ENCODE measurements around the gene KIF6. TPM values are rescaled to one million over a fixed set of nuclear protein-coding genes. Genes with fewer than 3 reads are reported as not detected.

Gene KIF6
- total and polyA plus RNA-seq, 2 of the 8 experiments (the other 6 are each of a cell fraction or from before 2014, with no cell fraction given) = 0.53 to 0.65 TPM

DNA sequence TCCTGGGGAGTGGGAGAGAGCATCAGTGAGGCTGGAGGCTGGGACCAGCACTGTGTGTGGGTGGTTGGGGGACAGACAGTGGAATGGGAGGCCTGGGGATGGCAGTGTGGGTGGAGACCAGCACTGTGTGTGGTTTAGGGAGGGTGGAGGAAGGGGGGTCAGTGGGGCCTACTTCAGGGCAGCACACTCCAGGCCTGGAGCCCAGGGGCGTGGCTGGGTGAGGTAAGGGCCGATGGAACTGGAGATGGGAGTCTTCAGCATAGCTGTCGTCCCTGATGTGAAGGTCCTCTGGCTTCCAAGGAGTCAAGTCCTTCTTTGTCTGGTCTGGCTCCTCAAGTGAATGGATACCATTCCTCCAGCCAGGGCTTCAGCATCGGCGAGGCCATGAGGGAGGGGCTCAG, 429.6 kb downstream of the KIF6 start:
- Histone ChIP-seq H2BK120ac (replicated peaks; ENCODE audit: low read depth, low read length) (no peak overlapping the region), H3K9ac (replicated peaks in 1 of 4; ENCODE audit: extremely low read depth in 1 of 4, low read depth in 3 of 4, low read length in 3 of 4) (no peak overlapping the region), H3K4me3 (ENCODE audit: extremely low read depth in 1 of 4, insufficient read depth in 2 of 4, low read depth in 3 of 4, low read length in 4 of 4) (no peak overlapping the region), H3K79me2 (ENCODE audit: control insufficient read depth in 1 of 2, insufficient read depth in 2 of 2, low read length in 2 of 2) (no peaks in the 10 kb centered on the region), H3K4ac (replicated peaks; ENCODE audit: insufficient read length, low read depth, low read length) (no peak overlapping the region), H3K14ac (ENCODE audit: insufficient read length) (no peak overlapping the region), H3K56ac (replicated peaks; ENCODE audit: insufficient read length, low read depth, low read length) (no peak overlapping the region), H3K4me2 (ENCODE audit: insufficient read depth in 1 of 2, low read depth in 2 of 2, low read length in 2 of 2) (no peak overlapping the region), H2BK20ac (ENCODE audit: low read length) (0 out of 2 replicates have a peak overlapping the region, but pooled peaks have one; percentile 86), H2BK12ac (ENCODE audit: low read depth, low read length) (peak overlapping the region; percentile 75; the same call in 1 of the 2 replicates), H4K8ac (ENCODE audit: extremely low read depth, insufficient read depth, low read length) (no peak overlapping the region), H3K79me1 (ENCODE audit: low read depth, low read length) (no peaks in the 10 kb centered on the region), H3K18ac (ENCODE audit: extremely low read depth, low read length) (no peak overlapping the region), H4K91ac (replicated peaks; ENCODE audit: insufficient read length, low read length) (no peak overlapping the region), H3K23ac (ENCODE audit: insufficient read length) (no peak overlapping the region), H3K27ac (ENCODE audit: low read depth, low read length) (no peak overlapping the region), H3K9me3 (ENCODE audit: insufficient read depth in 2 of 2, low read depth in 1 of 2, low read length in 1 of 2) (no peaks in the 10 kb centered on the region), H2BK15ac (ENCODE audit: low read length) (0 out of 2 replicates have a peak overlapping the region, but pooled peaks have one; percentile 72), H4K5ac (ENCODE audit: insufficient read length, low read depth, low read length) (no peak overlapping the region), H2BK5ac (ENCODE audit: low read depth, low read length) (no peak overlapping the region), H2AFZ (ENCODE audit: low read length) (no peak overlapping the region), H2AK5ac (ENCODE audit: low read depth, low read length) (no peak overlapping the region), H3K4me1 (replicated peaks in 1 of 4; ENCODE audit: control insufficient read depth in 3 of 4, insufficient read depth in 4 of 4, low read length in 3 of 4) (peaks cover 0 to 15% (median 11%) of the 10 kb centered on the region in 4 experiments), H3K27me3 (replicated peaks in 1 of 4; ENCODE audit: control insufficient read depth in 3 of 4, extremely low read depth in 1 of 4, insufficient read depth in 3 of 4, low read length in 3 of 4) (peaks cover 0 to 9% (median 1%) of the 10 kb centered on the region in 4 experiments; a peak in 3 of 7 replicates), H4K20me1 (replicated peaks in 1 of 2; ENCODE audit: control insufficient read depth in 1 of 2, insufficient read depth in 2 of 2, low read length in 2 of 2) (no peaks in the 10 kb centered on the region), H3K23me2 (ENCODE audit: low read depth, low read length) (no peaks in the 10 kb centered on the region; the same call in 1 of the 2 replicates), H3K36me3 (ENCODE audit: control insufficient read depth in 2 of 4, insufficient read depth in 4 of 4, low read length in 3 of 4) (no peaks in the 10 kb centered on the region)
- CTCF ChIA-PET (ENCODE audit: partially characterized antibody) = interaction anchor here (0.6 to 47.4 kb wide), 5 partner anchors 8 to 180 kb away, joined by 3 to 1738 read pairs (median 3); partner anchors contain the start of gene KCNK5
- POLR2A ChIA-PET (ENCODE audit: partially characterized antibody) = interaction anchor here (0.7 kb wide), 1 partner anchor 70 kb away, joined by 3 read pairs; no protein-coding TSS in a partner anchor
- DNase-seq (ENCODE audit: low read depth in 1 of 2, low spot score in 2 of 2) = no peak
- WGBS, 2 experiments (ENCODE audit: extremely low coverage in 1 of 2, insufficient coverage in 1 of 2, insufficient read length in 1 of 2, insufficient replicate concordance in 2 of 2, low coverage in 1 of 2, low lambda C conversion rate in 2 of 2, missing lambda C conversion rate in 1 of 2) = 82% methylated on average over 3 of the region's 5 CpGs; no CpG with 5 or more reads in 1 of the 2 experiments
- no peak for FAIRE-seq
- TF ChIP-seq EGR1 (IDR thresholded peaks at IDR 0.05; ENCODE audit: borderline replicate concordance, low read depth, low read length) (no peak), PHF8 (conservative IDR thresholded peaks at IDR 0.05; ENCODE audit: low read depth, low read length) (no peak), JUN (IDR thresholded peaks at IDR 0.05; ENCODE audit: low read depth, low read length) (no peak), RNF2 (IDR thresholded peaks at IDR 0.05; ENCODE audit: borderline replicate concordance, low read depth, low read length, missing control alignments, poor library complexity, severe bottlenecking) (no peak), JUND (IDR thresholded peaks at IDR 0.05; ENCODE audit: low read length) (no peak), NRF1 (IDR thresholded peaks at IDR 0.05; ENCODE audit: low read depth, low read length) (no peak), KDM5A (IDR thresholded peaks at IDR 0.05; ENCODE audit: low read length) (no peak), RAD21 (IDR thresholded peaks at IDR 0.05 in 1 of 2, conservative IDR thresholded peaks at IDR 0.05 in 1 of 2; ENCODE audit: low read depth in 2 of 2, low read length in 2 of 2) (no peak), CHD2 (IDR thresholded peaks at IDR 0.05; ENCODE audit: low read length) (no peak), POLR2A (IDR thresholded peaks at IDR 0.05; ENCODE audit: control extremely low read depth in 1 of 2, low read depth in 2 of 2, low read length in 2 of 2) (no peak), SAP30 (IDR thresholded peaks at IDR 0.05; ENCODE audit: insufficient read depth, insufficient replicate concordance, low read length) (no peak), TBP (IDR thresholded peaks at IDR 0.05; ENCODE audit: low read depth, low read length) (no peak), KDM1A (IDR thresholded peaks at IDR 0.05; ENCODE audit: borderline replicate concordance, low read length) (no peak), SP4 (IDR thresholded peaks at IDR 0.05; ENCODE audit: low read length) (no peak)

All from H1 (cell line).